ENCODE data around the gene RPS15. TPM values are rescaled to one million over a fixed set of nuclear protein-coding genes. Genes with fewer than 3 reads are reported as not detected.

RPS15 gene
- total and polyA plus RNA-seq, 9 of the 15 experiments (the other 6 are each of a cell fraction or from before 2014, with no cell fraction given), result 605 to 2,791 (median 957) TPM

GRCh38 chr19:1399079-1399478 is 39.1 kb upstream of the RPS15 start:
- Histone ChIP-seq H4K20me1 (replicated peaks; ENCODE audit: control insufficient read depth, insufficient read depth, low read length) (peaks cover 3% of the 10 kb centered on the region; the same call in 1 of the 2 replicates), H3K9ac (ENCODE audit: insufficient read depth in 1 of 2, low read depth in 2 of 2, low read length in 2 of 2) (peak overlapping the region in 1 of 2 experiments; percentile 6; a peak in 1 of 4 replicates), H3K4me2 (ENCODE audit: insufficient read depth, low read length) (no peak overlapping the region), H3K36me3 (ENCODE audit: control insufficient read depth, insufficient read depth, low read length) (peaks cover 25% of the 10 kb centered on the region; the same call in 1 of the 3 replicates), H3K79me2 (ENCODE audit: control insufficient read depth, insufficient read depth, low read length) (peaks cover 12% of the 10 kb centered on the region), H3K4me1 (replicated peaks in 1 of 2; ENCODE audit: control insufficient read depth in 2 of 2, insufficient read depth in 2 of 2, low read length in 2 of 2) (peaks cover 5 to 85% of the 10 kb centered on the region in 2 experiments; a peak in 3 of 5 replicates), H3K9me1 (ENCODE audit: control insufficient read depth, insufficient read depth, low read length) (no peaks in the 10 kb centered on the region), H3K9me3 (replicated peaks; ENCODE audit: control insufficient read depth, insufficient read depth, low read depth, low read length) (no peaks in the 10 kb centered on the region), H3K4me3 (no peak overlapping the region), H2AFZ (ENCODE audit: low read depth, low read length) (no peak overlapping the region), H3K27ac (ENCODE audit: extremely low read depth, low read depth, low read length) (no peak overlapping the region), H3K27me3 (ENCODE audit: control insufficient read depth in 2 of 2, insufficient read depth in 2 of 2, low read length in 2 of 2) (no peaks in the 10 kb centered on the region)
- no peak for FAIRE-seq
- ChIA-PET POLR2A (interaction anchor here (0.5 to 1.9 kb wide), 2 partner anchors 17 to 130 kb away, joined by 5 read pairs; partner anchors contain the start of gene CIRBP), CTCF (ENCODE audit: low intra/inter-chr PET ratio) (no interaction called here)
- TF ChIP-seq POLR2G (IDR thresholded peaks at IDR 0.05; ENCODE audit: low read depth, low read length) (peak; percentile 49; the same call in 1 of the 2 replicates), CTCFL (IDR thresholded peaks at IDR 0.05; ENCODE audit: borderline replicate concordance, insufficient read depth, low read depth, low read length, poor library complexity, severe bottlenecking) (no peak)
- no TSS peak for BruUV-seq (replicated peaks)
- in situ Hi-C loops (cut with MboI) (no loop called here), intact Hi-C loops (cut with micrococcal nuclease) (no loop called here)
- WGBS (ENCODE audit: insufficient coverage, low coverage, missing lambda C conversion rate), result 88% methylated on average over 15 of the region's 19 CpGs
- no peak for ATAC-seq
- no peak for DNase-seq (ENCODE audit: extremely low read depth in 1 of 4, low spot score in 3 of 4)

All from K562 (cell line).